Central memory CD8-positive, alpha-beta T cell (primary cell): ENCODE measurements around the gene CEP112.
A peak's percentile ranks its signal among the peaks of the same experiment; 100 is the strongest.

Source experiments
- ATAC-seq: fragments of 150-1000 bp; cut with Tn5 transposase; replicated peaks from 2 replicates; pipeline ENCODE4 v1.10.0; 2022; ENCODE audit warnings: mild to moderate bottlenecking, moderate FRiP score, moderate number of reproducible peaks; ENCODE audit not compliant: poor library complexity, severe bottlenecking; ENCODE audit errors: extremely low read depth
- DNase-seq, 2 donors: peaks; one replicate each; pipeline ENCODE4 v3.0.0; 2021; ENCODE audit warnings: low spot score in 2 of 2
- H3K27ac Mint-ChIP-seq: one replicate; pipeline ENCODE4 v1.8.0; 2022; ENCODE audit warnings: low read depth, mild to moderate bottlenecking, moderate library complexity, mixed read lengths
- H3K27me3 Mint-ChIP-seq: one replicate; pipeline ENCODE4 v1.8.0; 2022; ENCODE audit warnings: mixed read lengths
- H3K36me3 Mint-ChIP-seq: one replicate; pipeline ENCODE4 v1.8.0; 2022; ENCODE audit warnings: mild to moderate bottlenecking, moderate library complexity, mixed read lengths; ENCODE audit not compliant: insufficient read depth
- H3K4me1 Mint-ChIP-seq: one replicate; pipeline ENCODE4 v1.8.0; 2022; ENCODE audit warnings: mixed read lengths
- H3K4me3 Mint-ChIP-seq: one replicate; pipeline ENCODE4 v1.8.0; 2022; ENCODE audit warnings: mild to moderate bottlenecking, moderate library complexity, mixed read lengths
- H3K9me3 Mint-ChIP-seq: one replicate; pipeline ENCODE4 v1.8.0; 2022; ENCODE audit warnings: mixed read lengths

Gene CEP112

GRCh38 chr17:65918916-65919315 lies 273.0 kb downstream of the CEP112 start:
- Mint-ChIP-seq H3K27ac (no peak overlapping the region), H3K9me3 (peaks cover 5% of the 10 kb centered on the region), H3K4me3 (no peak overlapping the region), H3K36me3 (no peaks in the 10 kb centered on the region), H3K27me3 (no peaks in the 10 kb centered on the region), H3K4me1 (peaks cover 9% of the 10 kb centered on the region)
- DNase-seq (no peak), ATAC-seq (no peak)

GRCh38 chr17:65918500-65918899 lies 273.4 kb downstream of the CEP112 start:
- ATAC-seq (no peak), DNase-seq (no peak)
- H3K27ac Mint-ChIP-seq: no peak overlapping the region
- no peaks in the 10 kb centered on the region for H3K27me3 Mint-ChIP-seq
- peaks cover 9% of the 10 kb centered on the region for H3K4me1 Mint-ChIP-seq
- peaks cover 5% of the 10 kb centered on the region for H3K9me3 Mint-ChIP-seq
- no peaks in the 10 kb centered on the region for H3K36me3 Mint-ChIP-seq
- no peak overlapping the region for H3K4me3 Mint-ChIP-seq

GRCh38 chr17:65917560-65917959 lies 274.4 kb downstream of the CEP112 start:
- peaks cover 5% of the 10 kb centered on the region for H3K9me3 Mint-ChIP-seq
- no peaks in the 10 kb centered on the region for H3K27me3 Mint-ChIP-seq
- DNase-seq (no peak), ATAC-seq (no peak)
- no peaks in the 10 kb centered on the region for H3K36me3 Mint-ChIP-seq
- no peak overlapping the region for H3K4me3 Mint-ChIP-seq
- H3K4me1 Mint-ChIP-seq: peaks cover 9% of the 10 kb centered on the region
- H3K27ac Mint-ChIP-seq: no peak overlapping the region

GRCh38 chr17:65916425-65916824 lies 275.5 kb downstream of the CEP112 start:
- no peaks in the 10 kb centered on the region for H3K27me3 Mint-ChIP-seq
- ATAC-seq: no peak
- no peaks in the 10 kb centered on the region for H3K36me3 Mint-ChIP-seq
- no peak overlapping the region for H3K27ac Mint-ChIP-seq
- peaks cover 5% of the 10 kb centered on the region for H3K9me3 Mint-ChIP-seq
- peaks cover 9% of the 10 kb centered on the region for H3K4me1 Mint-ChIP-seq
- no peak for DNase-seq
- H3K4me3 Mint-ChIP-seq: no peak overlapping the region

GRCh38 chr17:65914784-65915342 lies 277.1 kb downstream of the CEP112 start:
- no peak for DNase-seq

GRCh38 chr17:65913326-65913850 lies 278.5 kb downstream of the CEP112 start:
- ATAC-seq (no peak), DNase-seq (no peak)
- Mint-ChIP-seq H3K4me3 (no peak overlapping the region), H3K27ac (no peak overlapping the region), H3K9me3 (peaks cover 15% of the 10 kb centered on the region), H3K4me1 (peaks cover 9% of the 10 kb centered on the region), H3K36me3 (no peaks in the 10 kb centered on the region), H3K27me3 (no peaks in the 10 kb centered on the region)

More at GRCh38 chr17:65914784-65915342, 277.1 kb downstream of the CEP112 start:
- Mint-ChIP-seq H3K27ac (no peak overlapping the region), H3K9me3 (peaks cover 15% of the 10 kb centered on the region), H3K36me3 (no peaks in the 10 kb centered on the region), H3K4me3 (peak overlapping the region; percentile 0), H3K27me3 (no peaks in the 10 kb centered on the region), H3K4me1 (peaks cover 9% of the 10 kb centered on the region)
- ATAC-seq: no peak

GRCh38 chr17:65910836-65911235 lies 281.1 kb downstream of the CEP112 start:
- H3K4me3 Mint-ChIP-seq: no peak overlapping the region
- peaks cover 13% of the 10 kb centered on the region for H3K9me3 Mint-ChIP-seq
- H3K36me3 Mint-ChIP-seq: no peaks in the 10 kb centered on the region
- H3K4me1 Mint-ChIP-seq: peaks cover 9% of the 10 kb centered on the region
- DNase-seq (no peak), ATAC-seq (no peak)
- no peaks in the 10 kb centered on the region for H3K27me3 Mint-ChIP-seq
- H3K27ac Mint-ChIP-seq: no peak overlapping the region

- Mint-ChIP-seq H3K9me3 (no peaks in the 10 kb centered on the region), H3K4me1 (no peaks in the 10 kb centered on the region), H3K27me3 (no peaks in the 10 kb centered on the region), H3K36me3 (no peaks in the 10 kb centered on the region), H3K27ac (no peak overlapping the region), H3K4me3 (no peak overlapping the region)
- no peak for ATAC-seq
- no peak for DNase-seq
Measured at GRCh38 chr17:65902831-65903522, 289.0 kb downstream of the CEP112 start.

- ATAC-seq (no peak), DNase-seq (no peak)
- Mint-ChIP-seq H3K4me1 (no peaks in the 10 kb centered on the region), H3K36me3 (no peaks in the 10 kb centered on the region), H3K9me3 (no peaks in the 10 kb centered on the region), H3K27me3 (no peaks in the 10 kb centered on the region), H3K4me3 (no peak overlapping the region), H3K27ac (no peak overlapping the region)
Measured at GRCh38 chr17:65902155-65902554, 289.8 kb downstream of the CEP112 start.

GRCh38 chr17:65901394-65901793 lies 290.5 kb downstream of the CEP112 start:
- H3K9me3 Mint-ChIP-seq: no peaks in the 10 kb centered on the region
- DNase-seq: no peak
- ATAC-seq: no peak
- H3K4me1 Mint-ChIP-seq: no peaks in the 10 kb centered on the region
- H3K36me3 Mint-ChIP-seq: no peaks in the 10 kb centered on the region
- no peak overlapping the region for H3K27ac Mint-ChIP-seq
- H3K27me3 Mint-ChIP-seq: no peaks in the 10 kb centered on the region
- no peak overlapping the region for H3K4me3 Mint-ChIP-seq

- no peak overlapping the region for H3K27ac Mint-ChIP-seq
- H3K4me3 Mint-ChIP-seq: no peak overlapping the region
- ATAC-seq: no peak
- no peaks in the 10 kb centered on the region for H3K4me1 Mint-ChIP-seq
- H3K9me3 Mint-ChIP-seq: no peaks in the 10 kb centered on the region
- no peak for DNase-seq
- no peaks in the 10 kb centered on the region for H3K36me3 Mint-ChIP-seq
- H3K27me3 Mint-ChIP-seq: no peaks in the 10 kb centered on the region
Measured at GRCh38 chr17:65900216-65900615, 291.7 kb downstream of the CEP112 start.

- H3K4me3 Mint-ChIP-seq: no peak overlapping the region
- no peak for DNase-seq
- no peaks in the 10 kb centered on the region for H3K4me1 Mint-ChIP-seq
- ATAC-seq: no peak
- H3K27me3 Mint-ChIP-seq: no peaks in the 10 kb centered on the region
- H3K9me3 Mint-ChIP-seq: no peaks in the 10 kb centered on the region
- no peak overlapping the region for H3K27ac Mint-ChIP-seq
- no peaks in the 10 kb centered on the region for H3K36me3 Mint-ChIP-seq
Measured at GRCh38 chr17:65898651-65899050, 293.3 kb downstream of the CEP112 start.

- ATAC-seq: no peak
- Mint-ChIP-seq H3K27ac (no peak overlapping the region), H3K27me3 (no peaks in the 10 kb centered on the region), H3K4me1 (no peaks in the 10 kb centered on the region), H3K4me3 (no peak overlapping the region), H3K9me3 (no peaks in the 10 kb centered on the region), H3K36me3 (no peaks in the 10 kb centered on the region)
- no peak for DNase-seq
Measured at GRCh38 chr17:65896889-65897288, 295.0 kb downstream of the CEP112 start.
